Stimulated activated CD4-positive, alpha-beta T cell treated with anti-CD3 and anti-CD28 coated beads, Interleukin-1b, Interleukin-23, amount 100 ng/mL, for 48 hours (primary cell): Measurements from ENCODE around the gene XPR1.

ENCODE experiments used
- DNase-seq: peaks from one replicate; pipeline ENCODE4 v3.0.0-alpha.2; 2020

The XPR1 gene

DNA sequence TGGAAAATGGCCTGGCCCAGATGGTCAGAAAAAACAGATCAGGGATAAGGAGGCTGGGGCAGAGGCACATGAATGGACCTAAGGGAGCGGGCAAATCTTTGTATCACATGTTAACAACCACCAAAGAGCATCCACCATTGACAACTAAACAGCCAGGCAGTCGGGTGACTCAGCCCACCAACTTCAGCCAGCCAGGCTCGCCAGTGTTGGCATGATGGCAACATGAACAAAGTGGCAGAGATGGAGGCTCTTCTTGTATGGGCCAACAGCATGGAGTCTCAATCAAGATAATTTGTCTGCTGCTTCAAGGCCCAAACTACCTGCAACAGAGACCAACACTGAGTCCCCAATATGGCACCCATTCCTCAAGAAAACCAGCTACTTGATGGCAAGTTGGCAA, 264.3 kb downstream of the XPR1 start:
- DNase-seq = no peak

DNA sequence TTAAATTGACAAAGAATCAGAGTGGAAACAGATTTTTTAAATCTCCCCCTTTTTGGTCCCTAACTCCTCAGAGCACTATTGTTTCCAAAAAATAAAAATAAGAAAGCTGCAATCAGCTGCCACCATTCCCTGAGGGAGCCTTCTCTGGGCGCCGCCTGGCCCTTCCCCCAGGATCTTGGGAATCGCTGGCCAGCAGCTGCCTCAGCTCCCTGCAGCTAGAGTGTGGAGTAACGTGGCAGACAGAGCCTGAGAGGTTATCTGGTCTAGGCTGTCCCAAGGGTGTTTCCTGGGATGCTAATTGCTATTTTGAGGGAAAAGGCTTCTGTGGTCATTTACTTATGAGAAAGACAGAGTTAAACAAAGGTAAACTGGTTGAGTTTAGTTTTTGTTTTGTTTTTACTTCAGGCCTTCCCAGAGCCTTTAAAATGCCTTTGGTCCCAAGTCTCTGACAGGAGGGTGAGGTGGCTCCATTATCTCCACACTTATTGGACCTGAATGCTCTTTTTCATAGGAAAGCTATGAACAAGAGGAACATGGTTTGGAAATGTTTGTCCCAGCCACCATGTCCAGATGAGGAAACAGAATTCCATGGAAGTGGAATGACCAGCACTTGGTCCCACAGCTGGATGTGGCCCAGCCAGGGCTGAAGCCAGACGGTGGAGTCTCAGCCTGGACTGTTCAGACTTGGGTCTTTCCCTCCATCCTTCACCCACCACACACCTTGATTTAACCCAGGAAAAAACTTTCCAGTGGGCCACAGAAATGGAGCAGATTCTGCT, 266.8 kb downstream of the XPR1 start:
- DNase-seq = no peak

DNA sequence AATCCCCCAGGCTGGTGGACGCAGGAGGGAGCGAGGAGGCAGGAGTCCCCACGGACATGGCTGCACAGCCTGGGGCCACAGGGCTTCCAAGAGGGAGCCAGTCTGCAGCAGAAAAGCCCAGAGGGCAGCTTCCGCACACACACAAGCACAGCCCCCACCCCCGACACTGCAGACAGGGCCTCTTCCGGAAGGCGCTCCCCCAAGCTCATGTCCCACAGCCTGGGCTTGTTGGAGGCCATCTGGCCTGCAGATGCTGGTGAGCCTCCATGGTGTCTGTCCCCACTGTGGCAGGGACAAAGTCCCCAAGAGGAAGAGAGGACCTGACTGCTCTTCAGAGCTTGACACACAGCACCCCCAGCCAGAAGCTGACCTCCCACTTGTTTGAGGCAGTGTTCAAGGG, 267.4 kb downstream of the XPR1 start:
- no peak for DNase-seq

DNA sequence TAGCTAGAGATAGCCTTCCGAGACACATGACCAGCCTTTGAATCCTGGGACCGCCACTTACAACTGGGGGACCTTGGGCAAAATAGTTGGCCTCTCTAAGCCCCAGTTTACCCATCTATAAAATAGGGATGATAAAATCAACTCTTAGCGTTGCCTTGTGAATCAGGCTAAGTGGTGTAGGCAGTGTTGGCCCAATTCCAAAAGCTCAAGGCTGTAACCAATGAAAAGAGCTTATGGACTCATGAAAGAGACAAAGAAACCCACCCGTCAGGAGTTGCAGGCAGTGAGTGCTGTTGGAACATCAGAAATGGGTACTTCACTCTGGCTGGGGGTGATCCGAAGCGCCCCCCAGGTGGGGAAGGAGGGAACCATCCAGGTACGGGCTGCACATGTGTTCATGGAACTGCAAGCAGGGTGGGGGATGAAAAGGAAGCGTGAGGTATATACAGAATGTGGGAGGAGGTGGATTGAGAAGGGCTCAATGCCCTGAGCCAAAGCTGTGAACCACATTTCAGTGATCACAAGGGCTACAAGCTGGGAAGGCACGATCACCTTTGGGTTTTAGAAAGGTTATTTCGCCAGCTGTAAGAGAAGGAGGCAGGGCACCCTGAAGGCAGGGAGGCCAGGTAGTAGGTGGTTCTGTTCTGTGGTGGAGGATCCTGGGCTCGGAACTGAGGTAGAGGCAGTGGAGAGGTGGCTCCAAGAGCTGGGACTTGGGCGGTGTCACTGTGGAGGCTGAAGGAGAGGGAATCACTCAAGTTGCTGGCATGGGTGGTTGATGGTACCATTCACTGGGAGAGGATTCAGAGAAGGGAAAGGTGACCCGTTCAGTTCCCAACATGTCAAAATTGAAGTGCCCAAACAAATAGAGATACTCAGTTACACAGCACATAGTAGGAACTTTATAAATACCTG, 269.5 kb downstream of the XPR1 start:
- no peak for DNase-seq

DNA sequence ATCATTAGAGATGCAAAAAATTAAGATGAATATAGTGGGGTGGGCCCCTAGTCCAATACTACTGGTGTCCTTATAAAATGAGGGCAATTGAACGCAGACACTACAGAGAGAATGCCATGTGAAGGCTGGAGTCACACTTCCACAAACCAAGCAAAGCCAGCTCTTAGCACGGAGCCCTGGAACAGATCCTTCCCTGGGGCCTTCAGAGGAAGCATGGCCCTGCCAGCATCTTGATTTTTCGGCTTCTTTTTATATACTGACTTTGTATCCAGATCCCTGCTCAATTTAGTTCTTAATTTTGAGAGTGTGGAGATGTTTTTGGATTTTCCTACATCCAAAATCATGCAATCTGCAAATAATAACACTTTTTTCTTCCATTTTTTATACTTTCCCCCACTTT, 270.7 kb downstream of the XPR1 start:
- no peak for DNase-seq

DNA sequence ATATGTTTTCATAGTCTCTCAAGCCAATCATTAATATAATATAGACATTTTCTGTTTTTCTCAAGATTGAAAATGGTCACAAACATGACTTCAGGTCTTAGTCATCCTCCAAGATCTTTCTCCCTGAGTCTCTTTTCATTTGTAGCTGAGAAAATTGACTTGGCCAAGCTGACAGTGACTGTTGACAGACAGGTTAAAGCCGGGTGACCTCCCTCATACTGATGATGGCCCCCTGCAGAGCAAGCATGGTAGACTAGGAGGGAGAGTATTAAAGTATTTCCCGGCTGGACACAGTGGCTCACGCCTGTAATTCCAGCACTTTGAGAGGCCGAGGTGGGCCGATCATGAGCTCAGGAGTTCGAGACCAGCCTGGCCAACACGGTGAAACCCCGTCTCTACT, 274.1 kb downstream of the XPR1 start:
- no peak for DNase-seq

DNA sequence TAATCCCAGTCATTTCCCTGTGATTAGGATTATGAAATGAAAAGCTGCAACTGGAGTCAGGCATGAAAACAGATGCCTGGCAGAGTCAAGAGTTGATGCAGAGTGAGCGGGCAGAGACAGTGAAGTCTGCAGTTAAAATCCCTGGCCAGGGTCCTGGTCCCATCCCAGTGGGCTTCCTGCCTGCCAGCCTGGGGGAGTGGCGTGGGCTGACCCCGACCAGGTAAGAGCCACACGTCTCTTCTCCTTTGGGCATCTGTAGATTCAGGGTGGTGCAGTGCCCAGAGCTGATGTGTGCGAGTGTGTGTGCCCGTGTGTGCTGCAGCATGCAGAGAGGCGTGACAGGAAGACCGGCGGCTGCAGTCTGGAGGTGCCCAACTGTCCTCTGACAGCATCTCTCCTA, 274.7 kb downstream of the XPR1 start:
- DNase-seq = no peak

DNA sequence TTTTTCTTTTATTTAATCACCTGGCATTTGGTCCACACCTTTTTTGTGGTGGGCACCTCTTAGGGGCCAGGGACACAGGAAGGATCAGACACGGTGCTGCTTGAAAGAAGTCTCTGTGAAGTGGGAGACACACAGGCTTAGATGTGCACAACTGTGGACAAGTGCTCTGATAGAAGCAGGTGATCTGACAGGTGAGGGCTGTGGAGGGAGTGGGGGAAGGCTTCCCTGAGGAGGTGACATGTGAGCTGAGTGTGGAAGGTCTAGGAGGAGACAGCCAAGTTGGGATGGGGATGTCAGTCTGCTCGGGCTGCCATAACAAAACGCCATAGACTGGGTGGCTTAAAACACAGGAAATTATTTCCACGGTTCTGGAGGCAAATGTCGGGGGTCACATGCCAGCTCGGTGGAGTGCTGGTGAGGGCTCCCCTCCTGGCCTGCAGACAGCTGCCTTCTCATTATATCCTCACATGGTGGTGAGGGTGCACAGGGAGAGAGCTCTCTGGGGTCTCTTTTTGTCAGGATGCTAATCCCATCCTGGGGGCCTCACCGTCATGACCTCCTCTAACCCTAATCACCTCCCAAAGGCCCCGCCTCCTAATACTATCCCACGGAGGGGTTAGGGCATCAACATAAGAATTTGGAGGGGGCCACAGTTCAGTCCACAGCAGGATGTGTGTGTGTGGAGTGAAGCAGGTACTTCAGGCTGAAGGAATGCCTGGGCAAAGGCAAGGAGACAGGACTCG, 275.7 kb downstream of the XPR1 start:
- DNase-seq = no peak

DNA sequence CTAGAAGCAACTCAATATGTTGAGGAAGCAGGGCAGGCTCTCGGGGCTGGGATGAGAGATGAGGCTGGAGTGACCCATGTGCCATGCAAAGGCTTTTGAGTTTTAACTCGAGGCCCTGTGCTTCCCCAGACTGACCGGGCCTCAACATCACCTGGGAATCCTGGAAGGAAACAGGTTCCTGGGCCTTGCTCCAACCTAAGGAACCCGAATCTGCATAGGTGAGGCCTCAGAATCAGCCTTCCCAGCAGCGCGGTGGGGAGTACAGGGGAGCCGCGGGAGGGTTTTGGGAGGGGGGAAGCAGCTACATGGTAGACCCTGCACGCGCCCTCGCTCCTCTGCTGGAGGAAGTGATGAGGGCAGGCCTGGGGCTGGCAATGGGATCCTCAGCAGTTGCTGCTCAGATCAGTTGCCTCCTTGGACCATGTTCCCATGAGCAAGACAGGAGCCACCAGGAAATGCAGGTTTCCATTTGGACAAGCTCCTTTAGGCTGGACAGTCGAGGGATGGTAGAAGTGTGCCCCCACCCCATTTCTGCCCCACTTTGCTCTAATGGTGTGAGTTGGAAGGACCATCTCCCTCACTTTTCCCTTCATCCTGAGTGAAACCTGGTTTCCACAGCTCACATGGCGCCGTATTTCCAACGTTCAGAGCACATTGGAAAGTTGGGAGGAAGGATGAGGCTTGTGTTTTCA, 276.4 kb downstream of the XPR1 start:
- DNase-seq = no peak

DNA sequence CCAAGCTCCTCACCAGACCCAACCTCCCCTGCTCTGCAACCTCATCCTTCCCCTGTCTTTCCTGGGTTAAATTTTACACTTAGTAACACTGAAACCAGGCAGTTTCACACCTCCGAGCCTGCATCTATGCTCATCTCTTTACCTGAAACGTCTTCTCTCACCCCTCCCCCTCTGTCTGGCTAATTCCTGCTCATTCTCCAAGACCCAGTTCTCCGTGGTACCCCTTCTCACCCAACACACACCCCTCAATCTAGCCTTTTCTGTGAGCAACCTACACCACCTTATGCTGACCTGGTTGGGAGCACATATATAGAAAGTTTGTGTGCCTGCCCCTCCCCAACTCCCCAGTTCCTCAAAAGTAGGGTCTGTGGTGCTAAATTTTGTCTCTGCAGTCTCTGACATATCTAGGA, 277.2 kb downstream of the XPR1 start:
- no peak for DNase-seq

DNA sequence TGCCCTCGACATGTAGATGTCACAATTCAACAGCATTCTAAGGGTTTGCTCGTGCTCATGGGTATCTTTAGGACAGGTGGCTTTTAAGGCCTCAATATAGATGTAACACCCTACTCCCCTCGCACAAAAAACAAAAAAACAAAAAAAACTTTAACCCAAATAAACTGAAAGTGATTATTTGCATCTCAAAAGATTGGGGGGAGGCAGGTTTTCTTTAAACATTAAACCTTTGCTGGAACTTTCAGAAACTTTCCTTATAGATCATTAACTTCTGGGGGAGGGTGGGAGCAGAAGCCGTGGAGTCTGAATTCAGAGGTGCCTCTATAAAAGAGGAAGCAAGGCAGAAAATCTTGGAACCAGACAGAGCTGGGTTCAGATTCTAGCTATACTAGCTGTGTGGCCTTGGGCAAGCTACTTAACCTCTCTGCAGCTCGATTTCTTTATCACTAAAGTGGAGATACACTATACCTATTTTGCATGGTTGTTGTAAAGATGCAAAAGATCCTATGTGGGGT, 277.7 kb downstream of the XPR1 start:
- no peak for DNase-seq

DNA sequence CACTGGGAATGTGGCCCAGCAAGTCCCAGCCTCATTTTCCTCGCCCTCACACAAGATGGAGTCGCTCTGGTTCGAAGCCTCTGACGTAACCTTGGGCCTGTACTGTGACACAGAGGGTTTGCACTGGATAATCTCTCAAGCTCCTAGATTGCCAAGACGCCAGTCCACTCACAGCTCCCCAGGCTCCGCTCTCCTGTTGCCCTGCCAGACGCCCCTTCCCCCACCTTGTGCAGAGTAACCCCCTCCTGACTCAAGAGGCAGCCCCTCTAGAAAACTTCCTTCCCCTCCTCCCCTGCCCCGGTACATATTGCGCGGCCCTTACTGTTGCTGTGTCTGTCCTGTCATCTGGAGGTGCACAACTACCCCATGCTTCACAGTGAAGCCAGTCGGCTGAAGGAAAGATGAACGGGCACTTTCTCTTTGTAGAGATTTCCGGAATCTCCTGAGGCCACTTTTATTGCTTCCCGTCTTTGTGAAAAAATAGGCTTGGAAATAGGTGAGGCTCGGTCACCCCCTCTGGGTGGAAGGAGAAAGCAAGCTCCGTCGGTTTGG, 279.9 kb downstream of the XPR1 start:
- DNase-seq = no peak

DNA sequence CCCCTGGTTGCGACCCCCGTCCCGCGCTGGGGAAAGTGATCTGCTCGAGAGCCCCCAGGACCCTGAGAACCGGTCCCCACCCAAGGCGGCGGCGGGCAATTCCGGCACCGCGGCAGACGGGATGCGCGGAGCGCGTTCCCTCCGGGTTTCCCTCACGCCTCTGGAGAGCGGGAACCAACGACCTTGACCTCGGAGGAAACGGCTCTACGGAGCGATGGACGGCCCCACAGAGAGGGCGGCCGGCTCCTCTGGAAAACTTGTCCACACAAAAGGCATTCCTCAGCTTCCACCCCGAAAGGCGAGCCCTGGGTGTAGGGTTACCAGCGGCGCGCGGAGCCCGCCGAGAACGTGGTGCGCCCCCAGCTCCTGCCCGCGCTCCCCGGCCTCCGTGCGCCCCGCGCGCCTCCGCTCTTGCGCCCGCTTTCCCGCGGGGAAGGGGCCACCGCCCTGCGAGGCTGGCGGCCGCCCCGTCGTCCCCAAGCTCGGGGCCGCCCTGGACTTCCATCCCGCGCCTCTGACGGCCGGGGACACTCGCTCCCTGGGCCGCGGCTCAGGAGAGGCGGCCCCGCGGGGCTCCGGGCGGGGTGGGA, 280.5 kb downstream of the XPR1 start:
- DNase-seq = no peak

DNA sequence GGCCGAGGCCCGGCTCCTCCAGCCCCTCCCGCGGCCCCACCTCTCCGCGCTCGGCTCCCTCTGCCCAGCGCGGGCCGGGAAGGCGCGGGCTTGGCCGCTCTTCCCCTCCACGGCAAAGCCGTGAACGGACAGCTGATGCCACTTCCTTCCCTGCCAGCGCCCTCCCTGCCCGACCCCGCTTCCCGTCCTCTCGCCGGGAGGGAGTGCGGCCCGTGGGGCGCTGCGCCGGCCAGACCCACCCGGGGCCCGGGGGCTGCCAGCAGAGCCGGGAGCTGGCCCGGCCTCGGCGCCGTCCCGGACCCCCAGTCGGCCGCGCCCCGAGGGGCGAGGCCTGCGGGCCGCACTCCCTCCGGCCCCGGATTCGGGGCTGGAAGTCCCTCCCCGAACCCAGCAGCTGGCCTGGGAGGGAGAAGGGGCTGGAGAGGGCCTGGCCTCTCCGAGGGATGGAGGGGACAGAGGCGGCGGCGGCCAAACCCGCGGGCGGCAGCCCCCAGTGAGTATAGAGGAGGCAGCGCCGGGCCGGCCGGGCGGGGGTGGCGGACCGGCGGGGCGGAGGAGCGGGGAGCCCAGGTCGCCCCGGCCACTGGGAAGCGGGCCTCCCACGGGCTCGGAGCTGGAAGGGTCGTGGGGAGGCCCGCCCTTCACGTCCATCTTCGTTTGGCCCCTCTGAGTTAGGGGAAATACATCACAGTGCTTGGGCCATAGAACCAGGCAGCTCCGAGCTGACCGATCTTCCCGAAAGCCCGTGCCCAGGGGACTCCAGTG, 281.2 kb downstream of the XPR1 start, which contains the start of gene KIAA1614:
TSS of gene KIAA1614 (plus strand) at position 97 of the 765 bp plus-strand sequence. CDS start at position 444, 347 bp downstream.
- DNase-seq = no peak

DNA sequence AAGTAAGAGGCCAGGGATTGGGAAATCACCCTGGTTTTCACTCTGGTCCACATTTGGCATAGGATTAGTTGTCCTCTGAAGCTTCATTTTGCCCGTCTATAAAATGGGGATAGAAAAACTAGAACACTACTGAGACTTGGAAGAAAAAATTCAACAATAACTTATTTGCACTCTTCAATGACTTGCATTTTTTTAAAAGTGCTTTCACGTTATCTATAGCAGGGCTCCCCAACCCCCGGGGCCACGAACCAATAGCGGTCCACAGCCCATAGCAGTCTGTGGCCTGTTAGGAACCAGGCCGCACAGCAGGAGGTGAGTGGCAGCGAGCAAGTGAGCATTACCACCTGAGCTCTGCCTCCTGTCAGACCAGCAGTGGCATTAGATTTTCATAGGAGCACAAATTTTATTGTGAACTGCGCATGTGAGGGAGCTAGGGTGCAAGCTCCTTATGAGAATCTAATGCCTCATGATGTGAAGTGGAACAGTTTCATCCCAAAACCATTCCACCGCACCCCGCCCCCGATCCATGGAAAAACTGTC, 283.7 kb downstream of the XPR1 start:
- no peak for DNase-seq

DNA sequence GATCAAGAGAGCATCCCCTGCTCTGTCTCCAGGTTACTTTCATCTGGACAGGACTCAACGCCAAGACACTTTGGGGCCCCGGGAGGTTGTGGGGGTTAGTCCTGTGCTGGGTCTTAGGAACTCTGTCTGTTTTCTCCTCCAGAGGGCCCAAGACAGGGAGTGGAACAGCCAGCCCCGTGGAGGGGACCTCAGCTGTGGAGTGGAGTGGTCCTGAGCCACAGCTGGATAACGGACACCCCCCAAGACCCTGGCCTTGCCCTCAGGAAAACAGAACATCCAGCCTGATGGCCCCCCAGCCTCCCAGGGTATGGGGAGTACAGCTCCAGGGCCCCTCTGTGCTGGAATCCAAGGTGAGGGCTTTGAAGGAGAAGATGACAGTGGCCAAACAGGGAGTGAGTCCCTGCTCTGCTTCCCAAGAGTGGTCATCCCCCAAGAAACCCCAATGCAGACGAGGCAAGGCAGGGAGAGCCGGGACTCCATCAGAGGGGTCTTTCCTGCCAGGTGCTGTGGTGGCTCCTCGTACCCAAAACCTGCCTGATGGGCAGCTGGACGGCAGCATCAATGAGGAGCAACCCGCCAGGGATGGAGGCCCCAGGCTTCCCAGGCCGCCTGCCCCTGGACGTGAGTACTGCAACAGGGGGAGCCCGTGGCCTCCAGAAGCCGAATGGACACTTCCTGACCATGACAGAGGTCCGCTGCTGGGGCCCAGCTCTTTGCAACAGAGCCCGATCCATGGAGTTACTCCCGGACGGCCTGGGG, 284.4 kb downstream of the XPR1 start:
- no peak for DNase-seq

DNA sequence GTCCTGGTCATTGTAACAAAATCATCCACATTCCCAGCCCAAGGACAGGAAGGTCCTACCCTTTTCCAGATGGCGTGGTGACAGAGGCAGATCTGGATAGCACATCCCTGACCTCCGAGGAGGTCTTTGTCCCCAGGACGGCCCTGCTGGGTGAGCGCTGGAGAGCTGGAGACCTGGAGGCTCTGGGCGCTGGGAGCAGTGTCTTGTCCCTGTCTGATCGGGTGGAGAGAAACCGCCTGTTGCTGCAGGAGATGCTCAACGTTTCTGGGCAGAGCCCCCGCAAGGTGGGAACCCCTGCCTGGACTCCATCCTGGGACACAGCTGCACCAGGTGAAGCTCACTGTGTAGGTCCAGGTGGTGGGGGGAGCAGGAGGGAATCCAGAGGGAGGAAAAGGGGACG, 284.9 kb downstream of the XPR1 start:
- no peak for DNase-seq

DNA sequence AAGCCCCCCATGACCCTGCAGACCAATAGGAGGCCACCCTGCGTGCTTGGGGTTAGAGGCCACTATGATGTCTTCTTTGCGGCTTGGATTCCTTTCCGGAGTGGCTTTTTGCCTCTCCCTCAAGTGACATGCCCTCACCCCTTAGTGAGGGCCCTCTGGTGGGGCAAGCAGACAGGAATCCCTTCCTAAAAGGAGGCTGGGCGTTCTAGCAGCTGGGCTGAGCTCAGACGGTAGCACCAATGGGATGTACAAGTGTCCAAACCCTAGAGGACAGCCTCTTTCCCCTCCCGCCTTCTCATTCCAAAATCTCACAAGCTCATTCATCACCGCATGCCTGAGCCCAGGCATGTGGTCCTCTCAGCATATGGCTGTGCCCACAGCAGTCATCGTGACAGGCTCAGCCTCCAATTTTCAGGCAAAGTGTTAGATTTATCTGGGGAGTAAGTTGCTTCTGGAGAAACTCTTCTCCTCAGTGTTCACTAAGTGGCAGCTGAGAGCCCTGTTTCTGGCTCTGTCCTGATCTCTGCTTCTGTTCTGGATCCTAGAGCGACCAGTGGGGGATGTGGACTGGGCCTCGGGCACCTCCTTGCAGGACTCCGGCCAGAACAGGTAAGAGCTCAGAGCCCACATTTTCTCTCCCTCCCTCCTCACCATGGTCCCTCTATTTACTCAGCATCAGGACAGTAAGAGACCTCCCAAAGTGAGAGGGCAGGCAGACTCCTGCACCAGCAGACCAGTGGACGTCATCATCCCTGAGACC, 285.7 kb downstream of the XPR1 start:
- no peak for DNase-seq

DNA sequence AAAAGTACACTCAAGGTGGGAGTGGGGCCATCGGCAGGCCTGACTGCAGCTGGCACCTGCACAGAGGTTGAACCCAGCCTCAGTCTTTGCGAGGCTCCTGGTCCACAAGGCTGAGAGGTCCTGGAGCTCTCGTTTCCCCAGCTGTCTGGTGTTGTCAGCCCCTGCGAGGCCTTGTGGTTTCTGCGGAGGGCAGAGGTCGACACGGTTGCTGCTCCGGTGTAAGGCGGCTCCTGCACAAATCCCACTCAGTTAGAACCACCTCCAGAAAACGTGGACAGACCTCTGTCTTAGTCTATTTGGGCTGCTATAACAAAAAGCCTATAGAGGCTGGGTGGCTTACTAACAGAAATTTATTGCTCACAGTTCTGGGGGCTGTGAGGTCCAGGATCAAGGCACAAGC, 286.7 kb downstream of the XPR1 start:
- DNase-seq = no peak
